ENCODE data around the gene CHAF1A.

DNA sequence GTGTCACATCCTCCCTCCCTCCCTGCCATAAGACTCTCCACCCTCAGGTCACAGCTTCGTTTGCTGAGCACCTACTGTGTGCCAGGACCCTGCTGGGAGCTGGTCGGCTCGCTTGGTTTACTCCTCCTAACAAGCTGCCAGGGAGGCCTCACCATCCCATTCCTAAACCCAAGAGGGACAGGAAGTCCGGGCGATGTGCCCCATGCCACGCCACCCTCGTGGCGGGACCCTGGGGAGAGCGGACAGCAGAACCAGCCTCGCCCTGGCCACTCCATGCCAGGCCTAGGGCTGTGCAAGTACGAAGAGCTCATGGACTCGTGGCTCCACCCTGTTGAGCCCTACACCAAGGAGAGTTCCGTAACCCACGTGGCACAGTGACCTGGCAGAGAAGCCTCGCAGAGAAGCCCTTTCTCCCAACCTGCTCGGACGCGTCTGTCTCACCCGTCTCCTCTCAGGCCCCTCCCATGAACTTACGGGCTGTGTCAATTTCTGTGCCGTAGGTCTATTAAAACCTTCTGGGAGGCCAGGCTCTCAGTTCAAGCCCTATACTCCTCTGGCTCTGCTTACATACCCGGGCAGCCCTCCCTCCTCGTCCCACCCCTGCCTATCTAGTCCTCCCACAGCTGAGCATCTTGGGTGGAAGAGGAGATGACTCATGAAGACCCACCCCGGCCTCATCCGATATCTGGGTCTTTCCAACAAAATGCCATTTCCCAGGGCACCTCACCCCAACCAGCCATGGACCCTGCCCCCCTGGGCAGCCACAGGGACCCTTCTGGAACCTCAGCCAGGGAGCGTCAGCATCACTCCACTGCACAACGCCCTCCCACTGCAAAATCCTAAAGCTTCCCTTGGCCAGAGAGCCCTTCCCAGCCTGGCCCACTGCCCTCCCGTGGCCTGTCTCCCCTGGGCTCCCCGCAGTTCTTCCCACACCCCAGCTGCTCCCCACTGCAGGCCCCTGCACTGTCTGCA is 52.6 kb downstream of the CHAF1A start:
- no peak for TF ChIP-seq EP300 (IDR thresholded peaks at IDR 0.05)
- no peak for TF ChIP-seq CTCF (IDR thresholded peaks at IDR 0.05)

Measured in gastroesophageal sphincter (tissue), 3 donors.